SU-DHL-6 (cell line): ENCODE data around the gene MARVELD1.

Experiments used
- H2AFZ ChIP-seq: fragments of 200-600 bp; sonication (generic); 2 replicates; pipeline ENCODE4 v1.6.1; 2014; ENCODE audit warnings: low read depth, mild to moderate bottlenecking, moderate library complexity, mixed read lengths, antibody characterized with exemption, low read length; ENCODE audit not compliant: severe bottlenecking
- H3F3A ChIP-seq: fragments of 200-600 bp; shearing (Covaris generic); 2 replicates; pipeline ENCODE4 v1.6.0; 2016; ENCODE audit warnings: antibody characterized with exemption, mild to moderate bottlenecking; ENCODE audit not compliant: insufficient read depth
- H3K27ac ChIP-seq: fragments of 200-600 bp; sonication (generic); 2 replicates; pipeline ENCODE4 v1.5.1; 2016; ENCODE audit warnings: low read depth, mild to moderate bottlenecking, low read length, moderate library complexity, mixed read lengths
- H3K27me3 ChIP-seq: fragments of 200-600 bp; sonication (generic), shearing (Covaris generic); 2 replicates; pipeline ENCODE4 v1.6.0; 2014; ENCODE audit warnings: mild to moderate bottlenecking, low read length
- H3K36me3 ChIP-seq: fragments of 200-600 bp; sonication (generic); 2 replicates; pipeline ENCODE4 v1.6.1; 2014; ENCODE audit warnings: mild to moderate bottlenecking, low read length, mixed read lengths
- H3K4me2 ChIP-seq: fragments of 300-600, 200-600 bp; shearing (Covaris generic), sonication (generic); 2 replicates; pipeline ENCODE4 v1.6.0; 2014; ENCODE audit warnings: low read length, low read depth, mild to moderate bottlenecking; ENCODE audit not compliant: poor library complexity, severe bottlenecking
- H3K4me3 ChIP-seq: fragments of 200-600 bp; sonication (generic); 2 replicates; pipeline ENCODE4 v1.5.1; 2014; ENCODE audit warnings: antibody characterized with exemption, low read length, mild to moderate bottlenecking, mixed read lengths; ENCODE audit not compliant: insufficient read depth, poor library complexity, severe bottlenecking
- H3K79me2 ChIP-seq: fragments of 200-600 bp; sonication (generic); 2 replicates; pipeline ENCODE4 v1.6.1; 2014; ENCODE audit warnings: mild to moderate bottlenecking, low read length, moderate library complexity; ENCODE audit not compliant: insufficient read depth
- H3K9ac ChIP-seq: fragments of 200-600 bp; sonication (generic); 2 replicates; pipeline ENCODE4 v1.7.0; 2014; ENCODE audit warnings: mild to moderate bottlenecking, low read length
- H3K9me2 ChIP-seq: fragments of 200-600 bp; sonication (generic); replicated peaks from 2 replicates; pipeline ENCODE4 v1.6.1; 2014; ENCODE audit warnings: low read length; ENCODE audit not compliant: insufficient read depth
- H3K9me3 ChIP-seq: fragments of 200-600 bp; sonication (generic); 2 replicates; pipeline ENCODE4 v1.6.1; 2014; ENCODE audit warnings: low read length, mixed read lengths; ENCODE audit not compliant: insufficient read depth
- H4K20me1 ChIP-seq: fragments of 200-600 bp; sonication (generic); 2 replicates; pipeline ENCODE4 v1.6.1; 2014; ENCODE audit warnings: low read depth, mild to moderate bottlenecking, antibody characterized with exemption, low read length, moderate library complexity, mixed read lengths
- CTCF ChIP-seq: fragments of 200-600 bp; sonication (generic); IDR thresholded peaks from one replicate; pipeline ENCODE4 v1.5.1; 2017; ENCODE audit warnings: antibody characterized with exemption, mild to moderate bottlenecking, low read length, moderate library complexity; ENCODE audit not compliant: insufficient read depth, poor library complexity, severe bottlenecking
- EZH2phosphoT487 ChIP-seq: fragments of 200-600 bp; sonication (generic), shearing (Covaris generic); conservative IDR thresholded peaks from 2 replicates; pipeline ENCODE4 v1.6.1; 2018; ENCODE audit warnings: mild to moderate bottlenecking, antibody characterized with exemption, low read length, moderate library complexity, mixed read lengths

The MARVELD1 gene

GRCh38 chr10:97685395-97685958, 28.1 kb upstream of the MARVELD1 start:
- no peaks in the 10 kb centered on the region for H3K9me3 ChIP-seq
- no peak overlapping the region for H3K27ac ChIP-seq
- no peak overlapping the region for H3K9ac ChIP-seq
- peaks cover 9% of the 10 kb centered on the region; the same call in 1 of the 2 replicates for H3F3A ChIP-seq
- H3K27me3 ChIP-seq = no peaks in the 10 kb centered on the region
- H3K4me3 ChIP-seq = no peak overlapping the region
- H3K36me3 ChIP-seq = no peaks in the 10 kb centered on the region
- no peak for TF ChIP-seq EZH2phosphoT487
- H3K79me2 ChIP-seq = no peaks in the 10 kb centered on the region
- H3K4me2 ChIP-seq = no peak overlapping the region
- H3K9me2 ChIP-seq = no peaks in the 10 kb centered on the region
- no peaks in the 10 kb centered on the region for H4K20me1 ChIP-seq
- no peak overlapping the region for H2AFZ ChIP-seq

DNA sequence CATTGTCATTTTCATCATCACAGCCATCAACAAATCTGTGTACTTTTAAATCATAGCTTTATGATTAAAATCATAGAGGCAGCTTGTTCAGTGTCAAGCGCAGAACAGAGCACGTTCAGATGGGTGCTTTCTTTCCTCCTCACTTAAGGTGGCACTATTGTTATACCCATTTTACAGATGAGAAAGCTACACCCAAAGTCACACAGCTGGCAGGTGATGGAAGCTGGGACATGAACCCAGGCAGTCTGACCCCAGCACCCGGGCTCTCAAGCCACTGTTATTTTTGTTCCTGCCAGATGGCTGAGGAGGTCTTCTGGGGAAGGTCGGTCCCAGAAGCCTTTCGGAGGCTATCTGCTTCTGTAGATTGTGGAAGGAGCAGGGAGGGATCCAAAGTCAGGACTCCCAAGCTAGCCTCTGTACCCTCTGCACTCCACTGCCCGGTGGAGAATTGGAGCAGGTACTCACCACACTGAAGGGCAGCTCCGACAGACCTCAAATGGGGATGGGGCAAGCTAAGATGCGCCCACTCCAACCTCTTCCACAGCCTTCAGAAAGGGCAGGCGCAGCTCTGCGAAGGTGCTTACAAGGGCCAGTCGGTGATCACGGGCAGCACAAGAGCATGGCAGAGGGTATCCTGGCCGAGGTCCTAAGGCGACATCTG, 27.1 kb upstream of the MARVELD1 start:
- no peaks in the 10 kb centered on the region for H4K20me1 ChIP-seq
- no peaks in the 10 kb centered on the region for H3K27me3 ChIP-seq
- H3K9me3 ChIP-seq = no peaks in the 10 kb centered on the region
- no peak overlapping the region for H3K27ac ChIP-seq
- TF ChIP-seq CTCF (peak; percentile 27), EZH2phosphoT487 (no peak)
- peak overlapping the region; percentile 63 for H3K4me2 ChIP-seq
- no peaks in the 10 kb centered on the region for H3K9me2 ChIP-seq
- peaks cover 9% of the 10 kb centered on the region; the same call in 1 of the 2 replicates for H3F3A ChIP-seq
- no peaks in the 10 kb centered on the region for H3K36me3 ChIP-seq
- H3K79me2 ChIP-seq = no peaks in the 10 kb centered on the region
- H2AFZ ChIP-seq = peak overlapping the region; percentile 86
- H3K9ac ChIP-seq = peak overlapping the region; percentile 57
- peak overlapping the region; percentile 57 for H3K4me3 ChIP-seq

DNA sequence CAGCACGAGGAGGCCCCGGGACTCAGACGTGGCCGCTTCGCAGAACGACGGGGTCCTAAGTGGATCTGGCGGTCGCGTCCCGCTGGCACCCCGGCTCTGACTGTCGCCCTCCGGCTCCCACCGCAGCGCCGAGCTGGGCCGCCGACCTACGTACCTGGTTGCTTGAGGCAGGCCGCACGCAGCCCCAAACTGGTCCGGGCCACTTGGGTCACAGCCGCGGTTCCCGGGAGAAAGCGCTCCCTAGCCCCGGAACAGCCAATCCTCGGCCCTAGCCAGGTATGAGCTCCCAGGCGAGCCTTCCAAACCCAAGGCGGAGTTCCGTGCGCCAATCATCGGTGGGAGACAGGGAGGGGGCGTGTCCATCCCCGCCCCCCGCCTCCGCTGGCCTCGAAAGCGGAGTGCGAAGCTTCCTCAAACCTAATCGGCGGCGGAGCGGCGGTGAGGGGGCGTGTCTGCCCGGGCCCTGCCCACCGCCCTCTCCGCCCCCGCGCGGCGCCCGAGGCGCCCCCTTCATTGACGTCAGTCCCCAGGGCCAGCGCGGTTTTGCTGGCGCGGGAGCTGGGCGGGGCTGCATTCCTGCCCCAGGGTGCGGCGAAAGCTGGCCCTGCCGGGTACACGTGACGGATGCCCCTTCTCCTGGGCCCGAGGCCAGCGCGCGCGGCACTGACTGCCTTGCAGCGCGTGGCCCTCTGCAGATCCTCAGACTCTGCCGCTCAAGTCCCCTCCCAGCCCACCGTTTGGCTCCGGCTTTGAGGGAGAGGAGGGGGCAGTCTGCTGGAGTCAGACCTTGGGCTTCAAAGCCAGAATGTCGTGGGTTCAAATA, 26.4 kb upstream of the MARVELD1 start, which contains the start of gene AVPI1:
Gene AVPI1 (minus strand): TSS at position 280 of the 823 bp plus-strand sequence. CDS start 7,336 bp downstream, outside the sequence.
- Histone ChIP-seq H3K4me2 (peak within 1 kb of the TSS; percentile 63), H3K79me2 (no peaks in the 10 kb centered on the region), H2AFZ (peak within 1 kb of the TSS; percentile 86), H3K36me3 (no peaks in the 10 kb centered on the region), H3K9ac (peak within 1 kb of the TSS; percentile 57), H3F3A (peaks cover 9% of the 10 kb centered on the region; the same call in 1 of the 2 replicates), H3K9me3 (no peaks in the 10 kb centered on the region), H4K20me1 (no peaks in the 10 kb centered on the region), H3K27me3 (no peaks in the 10 kb centered on the region), H3K9me2 (no peaks in the 10 kb centered on the region), H3K4me3 (peak within 1 kb of the TSS; percentile 57), H3K27ac (no peak within 1 kb of the TSS)
- TF ChIP-seq CTCF (no peak), EZH2phosphoT487 (no peak)
